PFSK-1 (cell line): Measurements from ENCODE around the gene GORASP1.

Source experiments
- FOXP2 ChIP-seq: optimal IDR thresholded peaks from 2 replicates; pipeline ENCODE3; 2011; ENCODE audit warnings: borderline replicate concordance, control low read depth, inconsistent platforms; ENCODE audit not compliant: insufficient read depth; ENCODE audit errors: extremely low read length, extremely low read depth
- POLR2AphosphoS5 ChIP-seq: IDR thresholded peaks from 2 replicates; pipeline ENCODE4 v1.6.1; 2012; ENCODE audit warnings: low read depth, mild to moderate bottlenecking, control low read depth, low read length, moderate library complexity
- SIN3A ChIP-seq: IDR thresholded peaks from 2 replicates; pipeline ENCODE4 v1.6.1; 2012; ENCODE audit warnings: mild to moderate bottlenecking, low read length, moderate library complexity, borderline replicate concordance; ENCODE audit not compliant: insufficient read depth
- TAF1 ChIP-seq: IDR thresholded peaks from 2 replicates; pipeline ENCODE4 v1.6.1; 2012; ENCODE audit warnings: low read length, control low read depth, borderline replicate concordance; ENCODE audit not compliant: insufficient read depth

GRCh38 chr3:39154280-39155021 is 47.0 kb upstream of the GORASP1 start:
- TF ChIP-seq TAF1 (no peak), POLR2AphosphoS5 (no peak), FOXP2 (no peak), SIN3A (no peak)
